HG03558 (cell line): ENCODE data around the gene SORBS1.

ENCODE experiments used
- ATAC-seq: cut with Tn5 transposase; IDR thresholded peaks from one replicate; pipeline ENCODE4 v1.9.1; 2021; ENCODE audit warnings: moderate number of reproducible peaks; ENCODE audit not compliant: unreplicated experiment; ENCODE audit errors: extremely low read depth

SORBS1 gene

DNA sequence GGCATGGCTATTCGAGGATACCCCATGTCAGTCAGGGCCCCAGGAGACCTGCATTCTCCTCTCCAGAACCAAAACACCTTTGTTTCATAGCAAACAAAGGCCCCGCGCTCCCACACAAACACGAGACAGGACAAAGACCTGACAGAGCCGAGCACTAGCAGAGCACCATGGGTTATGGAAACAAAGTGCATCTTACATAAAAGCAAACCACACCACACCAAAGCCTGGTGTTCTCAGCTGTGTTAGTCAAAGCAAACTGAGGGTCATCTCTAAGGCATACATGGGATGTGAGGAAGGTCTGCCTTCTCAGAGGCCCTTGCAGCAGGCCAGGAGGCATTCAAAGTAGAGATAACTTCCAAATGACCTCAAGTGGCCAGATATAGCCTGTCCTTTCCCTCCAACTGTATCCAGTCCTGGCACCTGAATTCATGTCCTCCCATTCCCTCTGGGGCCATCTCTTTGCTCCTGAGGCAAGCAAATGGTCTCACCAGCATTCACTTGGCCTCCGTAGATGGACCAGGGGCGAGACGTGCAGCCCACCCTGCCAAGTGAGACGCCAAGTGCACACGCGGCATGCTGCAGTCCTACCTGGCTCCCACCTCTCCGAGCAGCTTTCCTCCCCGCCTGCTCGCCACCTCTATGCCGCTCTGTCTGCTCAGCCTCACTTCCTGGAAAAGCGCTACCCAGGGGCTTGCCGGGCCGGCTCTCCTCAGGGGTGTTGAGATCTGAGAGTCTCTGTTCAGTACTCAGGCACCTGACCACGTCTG is 225.1 kb downstream of the SORBS1 start:
- no peak for ATAC-seq

DNA sequence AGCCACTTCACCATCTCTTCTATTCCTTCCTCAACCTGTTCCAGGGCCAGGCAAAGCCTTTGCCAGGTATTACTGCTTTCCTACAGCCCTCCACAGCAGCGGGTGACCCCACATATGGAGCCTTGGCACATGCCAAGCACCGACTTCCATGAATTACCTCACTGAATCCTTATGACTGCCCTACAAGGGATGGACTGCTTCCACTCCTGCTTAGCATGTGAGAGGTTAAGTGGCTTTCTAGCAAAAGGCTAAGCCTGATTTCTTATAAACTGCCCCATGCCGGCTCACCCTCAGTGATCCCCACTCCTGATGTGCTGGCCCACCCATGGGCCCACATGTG is 226.4 kb downstream of the SORBS1 start:
- no peak for ATAC-seq

DNA sequence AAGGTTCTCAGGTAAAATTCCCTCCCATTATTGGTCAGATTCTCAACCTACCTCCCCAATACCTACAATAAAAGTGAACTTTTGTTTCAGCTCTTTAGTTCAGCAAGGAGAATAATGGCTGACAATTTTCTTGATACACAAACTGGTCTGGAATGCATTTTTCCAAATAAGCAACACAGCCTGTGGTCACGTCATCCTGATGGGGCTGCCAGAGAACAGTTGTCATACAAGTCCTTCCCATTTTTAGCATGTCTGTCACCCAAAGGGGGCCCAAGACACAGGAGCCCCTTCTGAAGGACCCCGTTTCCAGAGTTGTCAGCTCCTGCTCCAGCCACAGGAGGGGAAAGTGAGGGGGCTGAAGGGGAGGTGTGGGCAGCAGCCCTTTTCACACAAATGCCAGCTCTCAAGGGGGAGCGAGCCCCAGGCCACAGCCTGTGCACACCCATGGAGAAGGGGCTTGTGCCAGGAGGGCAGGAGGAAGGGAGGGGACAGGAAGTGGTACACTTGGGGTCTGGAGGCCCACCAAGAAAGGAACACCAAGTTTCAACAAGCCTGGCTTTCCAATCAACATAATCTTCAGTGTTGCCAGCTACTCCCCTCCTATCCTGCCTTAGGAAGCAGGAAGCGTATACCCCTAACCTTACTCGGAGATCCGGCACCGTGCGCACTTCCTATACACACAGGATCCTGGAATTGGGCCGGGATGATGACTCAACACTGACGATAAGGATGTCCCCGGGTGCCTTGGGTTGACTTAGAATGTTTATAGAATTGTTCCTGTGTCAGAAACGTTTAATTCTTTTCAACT is 227.0 kb downstream of the SORBS1 start:
- no peak for ATAC-seq

DNA sequence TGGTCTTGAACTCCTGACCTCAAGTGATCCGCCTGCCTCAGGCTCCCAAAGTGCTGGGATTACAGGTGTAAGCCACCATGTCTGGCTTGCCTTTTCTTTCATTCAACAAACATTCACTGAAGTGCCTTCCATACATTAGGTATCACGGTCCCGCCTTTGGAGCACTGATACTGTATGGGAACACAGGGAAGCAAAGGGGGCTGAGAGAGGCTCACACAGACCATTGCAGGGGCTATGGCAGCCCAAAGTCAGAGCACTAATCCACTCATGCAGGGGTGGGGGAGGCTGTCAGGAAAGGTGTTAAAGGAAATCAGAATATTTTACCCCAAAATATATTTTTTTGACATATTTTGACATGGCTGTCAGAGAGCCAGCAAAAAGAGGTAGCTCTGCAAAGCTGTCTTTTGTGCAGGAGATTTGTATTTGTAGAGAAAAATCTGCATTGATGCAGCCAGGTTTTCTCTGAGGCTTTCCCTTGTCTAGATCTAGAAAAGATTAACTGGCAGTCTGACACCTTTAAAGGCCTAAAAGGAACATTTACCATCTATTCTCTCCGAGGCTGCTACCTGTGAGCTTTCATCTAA is 228.4 kb downstream of the SORBS1 start:
- no peak for ATAC-seq

DNA sequence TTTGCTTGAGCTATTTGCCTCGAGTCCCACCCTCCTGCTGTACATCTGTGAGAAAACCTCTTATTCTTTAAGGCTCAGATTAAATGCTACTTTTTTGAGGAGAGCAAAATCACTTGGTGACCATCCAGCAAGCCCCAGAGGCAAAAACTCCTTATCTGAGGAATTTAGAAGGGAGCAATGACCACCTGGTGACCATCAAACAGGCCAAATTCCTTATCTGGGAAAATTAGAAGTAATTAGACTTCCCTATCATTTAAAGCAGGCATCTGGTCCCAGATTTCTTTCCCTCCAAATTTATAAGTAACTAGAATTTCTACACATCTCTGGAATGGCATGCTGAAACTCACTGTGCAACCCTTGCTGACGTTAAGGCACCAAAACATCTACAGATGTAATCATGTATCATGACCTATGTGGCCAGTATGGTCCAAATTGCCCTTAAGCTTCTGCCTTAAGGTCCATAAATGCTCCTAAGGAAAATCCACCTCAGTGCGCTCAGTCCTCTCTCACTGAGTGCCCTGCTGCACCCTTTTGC is 229.5 kb downstream of the SORBS1 start:
- no peak for ATAC-seq

DNA sequence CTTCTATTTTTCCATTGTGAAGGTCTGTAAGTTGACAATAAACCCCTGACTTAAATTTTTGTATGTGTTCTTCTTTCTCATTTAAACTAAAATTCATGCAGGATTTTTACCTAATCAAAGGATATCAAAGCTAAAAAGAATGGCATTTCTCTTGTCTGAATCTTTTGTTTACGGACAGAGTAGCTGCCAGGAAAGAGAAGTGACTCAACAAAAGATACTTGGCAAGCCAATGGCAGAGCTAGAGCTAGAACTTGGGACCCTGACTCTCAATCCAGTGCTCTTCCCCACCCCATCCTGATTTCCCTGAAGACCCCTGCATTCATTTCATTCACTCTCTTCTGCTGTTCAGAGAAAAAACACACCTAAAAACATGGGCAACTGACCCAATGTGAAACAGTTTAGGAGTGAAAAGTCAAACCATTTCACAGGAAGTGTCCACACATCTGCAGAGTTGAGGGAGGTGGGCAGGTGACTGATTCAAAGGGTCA is 230.2 kb downstream of the SORBS1 start:
- no peak for ATAC-seq

DNA sequence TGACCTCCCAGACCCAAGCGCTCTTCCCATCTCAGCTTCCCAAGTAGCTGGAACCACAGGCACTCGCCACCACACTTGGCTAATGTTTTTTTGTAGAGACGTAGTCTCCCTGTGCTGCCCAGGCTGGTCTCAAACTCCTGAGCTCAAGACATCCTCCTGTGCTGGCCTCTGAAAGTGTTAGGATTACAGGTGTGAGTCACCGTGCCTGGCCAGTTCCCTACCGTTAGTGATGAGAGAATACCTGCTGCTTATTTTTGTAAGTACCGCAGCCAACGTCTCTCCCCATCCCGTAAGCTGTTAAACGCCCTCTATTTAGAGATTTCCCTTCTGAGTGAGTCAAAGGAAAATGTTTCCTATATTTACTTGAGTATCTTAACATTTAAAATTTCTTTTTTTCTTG is 231.9 kb downstream of the SORBS1 start:
- ATAC-seq: no peak

DNA sequence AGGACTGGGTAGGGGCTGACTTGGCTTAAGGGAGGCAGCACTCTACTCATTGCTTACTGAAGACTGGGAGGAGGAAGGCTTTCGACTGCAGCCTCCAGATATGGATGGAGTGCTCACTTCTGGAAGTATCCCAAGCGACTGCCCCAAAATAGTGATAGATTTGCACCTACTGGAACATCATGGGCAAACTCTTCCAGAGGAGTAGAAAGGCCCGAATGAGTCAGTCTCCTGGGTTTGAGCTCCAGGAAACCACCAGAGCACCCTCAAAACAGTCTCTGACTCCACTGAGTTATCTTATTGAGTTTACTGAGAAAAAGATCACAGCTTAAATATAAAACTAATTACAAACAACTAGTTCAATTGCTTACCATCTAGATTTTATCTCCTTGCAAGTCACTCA is 233.2 kb downstream of the SORBS1 start:
- ATAC-seq: no peak

DNA sequence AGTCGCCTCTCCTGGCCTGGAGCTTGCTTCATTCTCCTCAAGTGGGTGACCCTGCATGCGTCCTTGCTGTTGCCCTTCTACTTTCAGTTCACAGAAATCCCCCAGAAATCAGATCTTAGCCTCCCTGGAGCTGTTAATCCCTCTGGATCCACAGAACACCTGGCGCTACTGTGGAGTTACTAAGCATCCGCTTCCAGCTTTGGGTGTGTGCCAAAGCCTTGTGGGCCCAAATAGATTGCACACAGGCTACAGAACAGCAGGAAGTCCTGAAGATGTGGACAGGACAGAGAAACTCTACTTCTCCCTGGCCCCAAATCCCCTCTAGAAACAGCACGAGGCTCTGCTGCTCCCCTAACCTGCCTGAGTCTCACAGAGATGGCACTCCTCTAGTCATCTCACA is 233.8 kb downstream of the SORBS1 start:
- no peak for ATAC-seq

DNA sequence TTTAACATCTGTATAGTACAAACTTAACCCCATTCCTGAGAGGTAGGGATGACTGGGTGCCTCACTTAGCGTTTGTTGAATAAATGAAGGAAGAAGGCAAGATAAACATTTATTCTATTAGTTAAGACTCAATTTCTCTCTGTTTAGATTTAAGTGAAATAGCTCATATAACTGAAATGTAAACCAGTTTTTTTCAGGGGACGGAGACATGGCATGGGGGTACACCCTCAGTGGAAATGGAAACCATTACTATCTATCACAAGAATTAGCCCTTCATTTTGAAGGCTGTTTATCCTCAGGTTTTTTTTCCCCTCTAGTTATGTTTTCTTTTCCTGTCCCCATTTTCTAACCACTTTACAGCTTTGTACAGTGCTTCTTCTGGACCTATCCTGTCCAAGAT is 234.8 kb downstream of the SORBS1 start:
- ATAC-seq: no peak

DNA sequence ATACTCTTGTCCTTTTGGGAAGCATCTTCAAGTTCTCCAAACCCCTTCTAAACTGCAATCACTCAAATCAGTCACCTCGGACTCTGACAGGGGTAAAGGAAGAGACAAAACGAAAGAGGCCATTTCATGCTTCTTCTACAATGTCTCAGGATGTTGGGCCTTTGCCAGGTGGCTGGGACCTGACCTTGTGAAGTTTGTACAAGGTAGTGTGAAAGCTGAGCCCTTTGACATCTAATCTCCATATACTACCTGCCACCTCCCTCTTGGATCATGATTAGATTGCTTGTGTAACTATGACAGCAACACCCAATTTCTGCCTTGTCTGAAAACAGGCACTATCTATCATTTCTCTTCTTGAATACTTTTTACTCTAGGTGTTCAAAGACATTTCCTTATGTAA is 235.3 kb downstream of the SORBS1 start:
- ATAC-seq: no peak

DNA sequence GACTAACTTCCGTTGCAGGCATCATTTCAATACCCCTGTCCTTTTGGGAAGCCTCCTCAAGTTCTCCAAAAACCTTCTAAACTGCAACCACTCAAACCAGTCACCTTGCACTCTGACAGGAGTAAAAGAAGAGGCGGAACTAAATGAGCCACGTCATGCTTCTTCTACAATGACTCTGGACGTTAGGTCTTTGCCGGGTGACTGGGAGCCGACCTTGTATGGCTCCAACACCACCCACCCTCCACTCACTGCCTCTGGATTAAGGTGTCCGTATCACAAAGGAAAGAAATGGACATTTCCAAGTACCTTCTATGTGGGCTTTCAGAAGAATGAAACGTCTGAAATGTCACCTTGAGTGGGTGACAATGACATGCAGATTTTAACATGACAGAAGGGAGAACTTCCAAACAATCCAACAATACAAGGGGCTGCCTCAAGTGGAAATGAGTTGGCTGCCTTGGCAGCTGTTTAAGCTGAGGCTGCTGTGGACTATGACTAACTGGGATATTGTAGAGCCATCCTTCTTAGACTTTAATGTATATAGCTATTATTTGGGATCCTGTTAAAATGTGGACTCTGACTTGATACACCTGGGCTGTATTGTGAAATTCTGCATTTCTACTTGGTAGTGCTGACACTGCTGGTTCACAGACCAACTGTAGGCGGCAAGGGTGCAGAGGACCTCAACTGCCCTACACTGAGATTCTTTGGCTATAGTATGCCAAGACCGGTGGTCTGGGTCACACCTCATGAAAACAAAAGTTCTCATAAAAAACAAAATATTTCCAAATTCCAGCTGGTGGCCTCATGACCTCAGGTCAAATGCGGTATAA is 236.5 kb downstream of the SORBS1 start:
- ATAC-seq: no peak

DNA sequence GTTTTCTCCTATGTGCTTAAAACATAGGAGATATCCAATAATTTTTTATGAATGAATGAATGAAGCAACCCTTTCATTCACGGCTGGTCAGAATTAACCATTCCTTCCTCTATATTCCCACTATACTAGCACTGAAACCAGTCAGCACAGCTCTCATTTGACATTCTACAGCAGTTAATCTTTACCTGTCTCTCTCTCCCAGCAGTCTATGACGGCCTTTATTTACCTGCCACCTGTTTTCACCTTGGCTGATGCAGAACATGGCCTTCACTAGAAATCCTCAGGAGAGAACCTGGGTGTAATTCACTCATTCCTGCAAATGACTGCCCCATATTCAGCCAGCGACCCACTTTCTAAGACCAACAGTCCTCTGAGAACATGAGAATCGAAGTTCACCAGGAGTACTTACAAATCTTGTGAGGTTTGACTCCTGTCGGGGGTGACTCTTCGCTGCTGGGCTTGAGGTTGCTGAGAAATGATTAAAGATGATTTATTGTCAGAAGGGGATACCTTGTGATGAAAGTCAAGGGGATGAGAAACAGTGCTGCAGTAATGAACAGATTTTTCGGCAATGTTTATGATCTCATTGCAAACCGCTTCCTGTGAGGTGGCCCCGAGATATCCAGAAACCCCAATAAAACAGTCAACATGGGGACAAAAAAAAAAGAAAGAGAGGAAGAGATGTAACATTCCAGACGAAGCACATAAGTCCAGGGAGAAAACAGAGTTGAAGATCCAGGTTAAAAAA is 239.4 kb downstream of the SORBS1 start:
- no peak for ATAC-seq

DNA sequence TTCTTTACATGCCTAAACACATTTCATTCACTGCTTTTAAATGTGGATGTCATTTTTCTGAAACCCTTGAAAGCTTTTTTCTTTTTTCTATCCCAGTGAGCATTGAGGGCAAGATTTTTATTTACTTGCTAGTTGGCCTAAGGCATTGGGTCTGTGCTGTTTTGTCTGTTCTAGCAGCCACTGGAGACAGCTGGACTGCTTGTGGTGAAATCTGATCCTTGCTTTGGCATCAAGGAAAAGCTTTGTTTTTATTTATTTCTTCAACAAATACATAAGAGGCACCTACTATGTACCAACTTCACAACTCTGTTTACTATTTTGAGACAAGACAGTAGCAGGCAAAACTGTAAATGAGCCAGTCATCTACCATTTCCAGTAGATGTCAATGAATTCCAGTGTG is 241.9 kb downstream of the SORBS1 start:
- no peak for ATAC-seq

DNA sequence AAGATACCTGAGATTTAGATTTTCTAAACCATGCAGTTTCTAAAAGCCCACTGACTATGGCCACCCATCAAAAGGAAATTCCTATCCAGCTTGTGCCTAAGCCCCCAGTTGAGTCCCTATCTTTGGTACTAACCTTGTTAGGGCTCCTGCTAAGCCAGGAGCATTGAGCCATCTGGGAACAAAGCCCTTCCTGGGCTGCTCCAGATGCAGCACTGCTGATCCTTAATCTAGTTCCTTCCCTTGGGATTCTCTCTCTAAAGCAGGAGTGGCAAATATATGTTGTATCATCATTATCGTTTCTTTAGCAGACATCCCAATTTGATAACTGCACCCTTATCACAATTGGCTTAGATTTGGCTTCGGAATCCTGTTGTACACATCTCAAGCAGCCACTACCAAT is 245.7 kb downstream of the SORBS1 start:
- ATAC-seq: no peak

DNA sequence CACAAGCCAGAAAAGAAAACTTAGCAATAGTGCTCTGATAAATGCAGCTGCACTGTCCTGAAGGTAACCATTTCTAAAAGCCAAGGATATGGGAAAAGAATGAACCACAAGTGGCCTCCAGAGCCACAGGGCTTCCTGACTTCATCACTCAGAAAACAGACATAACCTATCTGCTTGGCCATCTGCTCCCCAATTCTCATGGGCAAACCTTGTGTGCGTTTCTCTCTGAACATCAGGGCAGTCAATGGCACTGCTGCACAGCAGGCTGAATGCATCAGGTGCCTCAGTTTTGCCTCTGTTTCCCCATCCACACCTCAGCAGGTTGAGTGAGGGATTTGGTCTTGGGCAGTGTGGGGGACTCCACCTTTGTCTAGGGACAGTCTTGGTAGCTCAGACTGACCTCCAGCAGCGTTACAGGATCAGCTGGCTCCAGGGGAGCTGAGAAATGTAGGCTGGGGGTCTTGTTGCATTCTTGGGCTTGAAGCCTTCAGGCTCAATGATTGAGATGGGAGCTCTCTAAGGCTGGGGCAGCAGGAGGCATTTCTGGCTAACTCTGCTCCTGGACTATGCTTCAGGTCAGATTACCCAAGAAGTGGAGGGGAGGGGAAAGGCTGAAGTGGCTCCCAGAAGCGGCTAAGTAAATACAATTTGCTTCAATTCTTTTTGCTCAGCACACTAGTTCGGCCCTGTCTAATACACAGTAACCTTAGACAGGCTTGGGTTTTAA is 246.8 kb downstream of the SORBS1 start:
- no peak for ATAC-seq

DNA sequence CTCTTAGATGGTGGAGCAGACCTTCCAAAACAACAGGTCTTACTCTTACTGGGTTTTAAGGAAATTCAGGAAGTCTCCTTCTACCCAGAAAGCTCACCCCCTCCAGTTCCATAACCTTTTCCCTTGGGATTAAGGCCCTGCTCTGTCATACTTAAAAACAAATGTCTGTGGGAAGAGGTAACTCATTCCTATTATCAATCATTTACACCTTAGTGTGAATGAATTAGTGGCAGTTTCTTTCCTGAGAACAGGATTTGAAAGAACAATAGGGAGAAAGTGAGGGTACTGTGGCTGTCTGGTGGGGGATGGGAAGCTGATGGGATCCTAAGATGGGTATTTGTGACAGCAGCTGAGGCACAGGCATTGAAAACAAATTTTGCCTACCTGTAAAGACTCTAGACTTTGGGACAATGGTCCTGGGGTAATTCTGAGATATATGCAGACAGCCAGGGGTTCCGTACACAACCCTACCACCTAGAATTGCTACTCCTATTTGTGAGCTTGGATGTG is 248.1 kb downstream of the SORBS1 start:
- ATAC-seq: no peak

DNA sequence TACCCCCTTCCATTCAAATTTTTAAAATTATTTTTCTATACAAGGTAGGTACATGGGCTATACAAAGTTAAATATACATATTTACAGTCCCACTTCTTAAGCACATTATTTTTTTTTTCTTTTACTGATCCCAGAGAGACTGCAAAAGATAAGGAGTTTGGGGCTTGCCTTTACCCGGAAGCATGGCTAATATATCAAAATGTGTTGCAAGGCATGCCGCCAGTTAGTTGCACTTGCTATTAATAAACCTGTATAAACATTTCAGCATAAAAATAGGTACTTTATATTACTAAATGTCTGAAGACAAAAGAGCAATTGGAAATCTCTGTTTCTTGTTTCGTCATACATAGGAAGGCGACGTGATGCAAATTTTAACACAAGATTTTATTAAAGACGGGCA is 248.9 kb downstream of the SORBS1 start:
- ATAC-seq: no peak

DNA sequence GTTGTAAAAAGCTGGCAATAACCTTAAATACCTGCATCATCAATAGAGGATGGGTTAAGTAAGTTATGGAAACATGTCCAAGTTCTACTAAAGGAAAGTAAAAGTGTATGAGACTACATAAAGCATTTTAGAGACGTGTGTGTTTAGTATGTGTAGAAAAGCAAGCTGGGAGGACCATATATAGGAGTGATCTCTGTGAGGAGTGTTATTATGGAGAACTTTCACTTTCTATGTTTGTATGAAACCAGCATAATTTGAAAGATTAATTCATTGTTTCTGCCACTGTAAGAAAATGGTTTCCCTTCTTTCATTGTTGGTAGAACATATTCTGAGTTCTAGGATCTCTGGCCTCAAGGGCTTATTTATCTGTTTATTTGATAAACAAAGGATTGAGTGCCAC is 251.2 kb downstream of the SORBS1 start:
- ATAC-seq: no peak
